Frontal cortex (tissue), 4 donors: Measurements from ENCODE around the gene RAVER2. TPM values are rescaled to one million over a fixed set of nuclear protein-coding genes. Genes with fewer than 3 reads are reported as not detected.

Experiments
- DNase-seq, 2 donors: peaks; one replicate each; pipeline ENCODE4 v3.0.0; 2012; ENCODE audit warnings: low spot score in 2 of 2
- FAIRE-seq: peaks from 2 replicates; lab custom pipeline; 2012; peaks lifted over from hg19 to GRCh38; lab: Jason Lieb, UNC
- total RNA-seq: library from RNA; depleted of rRNA; stranded (reverse); fragments of >200 nt; gene quantifications from one replicate; pipeline ENCODE4 v1.2.3, GENCODE V29; 2014
- donor health status: control.
- donor health status: control.
- donor health status: control.

RAVER2 gene
- total RNA-seq, 1 donor from 2014 or later = 13.0 TPM

DNA sequence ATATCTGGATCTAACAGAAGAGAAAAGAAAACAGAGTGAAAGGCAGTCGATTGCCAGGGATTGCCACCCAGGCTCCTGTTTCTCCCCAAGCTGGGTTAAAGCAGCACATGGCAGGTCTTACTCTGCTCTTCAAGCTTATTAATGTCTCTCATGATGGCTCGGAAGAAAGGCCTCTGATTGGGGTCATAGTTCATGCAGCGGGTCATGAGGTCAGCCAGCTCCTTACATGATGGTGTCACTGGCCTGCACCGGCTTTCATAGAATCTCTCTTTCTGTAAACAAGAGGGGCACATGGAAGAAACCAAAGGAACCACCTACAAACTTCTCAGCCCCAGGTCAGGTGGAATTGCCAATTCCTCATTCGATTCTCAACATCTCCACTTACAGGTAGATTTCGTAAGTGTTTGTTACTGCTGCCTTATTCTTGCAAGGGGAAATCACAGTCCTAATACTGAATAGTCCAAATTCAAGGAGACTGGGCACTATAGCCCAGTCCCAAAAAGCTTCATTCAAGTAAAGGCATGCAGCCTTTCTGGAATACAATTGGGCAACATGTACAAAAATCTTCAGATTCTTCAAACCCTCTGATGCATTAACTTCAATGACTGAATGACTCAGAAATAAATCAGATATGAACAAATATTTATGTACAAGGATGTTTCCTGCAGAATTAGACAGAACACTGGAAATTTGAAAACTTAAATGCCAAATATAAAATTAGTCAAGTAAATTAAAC, 96.6 kb downstream of the RAVER2 start:
- FAIRE-seq = no peak
- DNase-seq = no peak

GRCh38 chr1:64842224-64842623, 97.3 kb downstream of the RAVER2 start:
- FAIRE-seq (no peak), DNase-seq (no peak)

DNA sequence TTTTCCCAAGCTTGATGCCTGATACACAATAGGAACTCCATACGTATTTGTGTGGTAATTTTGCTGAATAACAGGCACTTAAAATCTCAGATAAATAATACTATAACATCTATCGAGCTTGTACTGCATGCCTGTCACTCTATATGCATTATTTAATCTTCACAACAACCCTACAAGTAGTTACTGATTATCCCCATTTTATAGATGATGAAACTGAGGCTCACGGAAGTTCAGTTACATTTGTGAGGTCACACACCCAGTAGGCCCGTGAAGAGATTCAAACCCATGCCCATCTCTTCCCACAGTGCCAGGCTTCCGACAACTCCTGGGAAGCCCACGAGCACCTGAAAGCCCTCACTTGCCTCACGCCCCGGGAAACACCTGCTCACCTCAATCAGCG, 98.8 kb downstream of the RAVER2 start:
- FAIRE-seq (no peak), DNase-seq (no peak)

GRCh38 chr1:64844175-64844574, 99.3 kb downstream of the RAVER2 start:
- no peak for DNase-seq
- no peak for FAIRE-seq

DNA sequence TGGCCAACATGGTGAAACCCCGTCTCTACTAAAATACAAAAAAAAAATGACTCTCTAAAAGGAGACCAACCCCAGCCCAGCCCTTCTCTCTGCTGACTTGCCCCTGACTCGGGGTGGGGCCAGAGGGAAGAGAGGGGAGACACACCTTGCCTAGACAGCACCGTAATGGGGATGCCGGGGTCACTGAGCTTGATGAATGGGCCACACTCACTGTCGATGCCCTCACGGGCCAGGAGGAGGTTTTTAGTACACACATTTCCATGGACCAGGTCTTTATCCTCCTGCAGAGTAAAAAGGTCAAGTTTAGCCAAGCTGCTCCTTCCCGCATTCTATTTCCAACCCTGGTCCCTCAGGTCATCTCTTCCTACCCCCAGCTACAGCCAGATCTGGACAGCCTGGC, 99.7 kb downstream of the RAVER2 start:
- FAIRE-seq = no peak
- no peak for DNase-seq

DNA sequence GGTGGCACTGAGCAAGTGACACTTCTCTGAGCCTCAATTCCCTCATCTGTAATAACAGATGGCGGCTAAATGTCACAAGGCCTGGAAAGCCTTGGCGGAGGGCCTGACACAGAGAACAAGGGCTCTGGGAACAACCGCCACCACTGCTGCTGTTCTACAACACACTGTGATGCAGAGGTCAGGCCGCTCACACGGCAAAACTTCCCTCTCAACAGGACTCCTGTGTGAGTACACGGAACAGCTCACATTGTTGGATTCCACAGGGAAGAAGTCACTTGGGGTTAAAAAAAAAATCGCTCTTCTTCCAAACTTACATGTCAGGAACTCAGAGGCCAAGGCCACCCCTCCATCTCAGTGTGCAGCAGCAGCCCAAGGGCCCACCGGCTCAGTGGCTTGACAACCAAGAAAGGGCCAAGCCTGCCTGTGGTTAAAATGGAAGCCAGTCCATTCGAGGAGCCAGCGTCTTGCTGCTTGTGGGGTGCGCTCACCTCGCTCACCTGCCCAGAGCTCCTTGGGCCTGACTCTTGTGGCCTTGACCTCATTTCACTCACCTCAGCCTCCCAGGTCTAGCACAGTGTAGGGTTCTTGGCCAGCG, 101.1 kb downstream of the RAVER2 start:
- DNase-seq (no peak), FAIRE-seq (no peak)

DNA sequence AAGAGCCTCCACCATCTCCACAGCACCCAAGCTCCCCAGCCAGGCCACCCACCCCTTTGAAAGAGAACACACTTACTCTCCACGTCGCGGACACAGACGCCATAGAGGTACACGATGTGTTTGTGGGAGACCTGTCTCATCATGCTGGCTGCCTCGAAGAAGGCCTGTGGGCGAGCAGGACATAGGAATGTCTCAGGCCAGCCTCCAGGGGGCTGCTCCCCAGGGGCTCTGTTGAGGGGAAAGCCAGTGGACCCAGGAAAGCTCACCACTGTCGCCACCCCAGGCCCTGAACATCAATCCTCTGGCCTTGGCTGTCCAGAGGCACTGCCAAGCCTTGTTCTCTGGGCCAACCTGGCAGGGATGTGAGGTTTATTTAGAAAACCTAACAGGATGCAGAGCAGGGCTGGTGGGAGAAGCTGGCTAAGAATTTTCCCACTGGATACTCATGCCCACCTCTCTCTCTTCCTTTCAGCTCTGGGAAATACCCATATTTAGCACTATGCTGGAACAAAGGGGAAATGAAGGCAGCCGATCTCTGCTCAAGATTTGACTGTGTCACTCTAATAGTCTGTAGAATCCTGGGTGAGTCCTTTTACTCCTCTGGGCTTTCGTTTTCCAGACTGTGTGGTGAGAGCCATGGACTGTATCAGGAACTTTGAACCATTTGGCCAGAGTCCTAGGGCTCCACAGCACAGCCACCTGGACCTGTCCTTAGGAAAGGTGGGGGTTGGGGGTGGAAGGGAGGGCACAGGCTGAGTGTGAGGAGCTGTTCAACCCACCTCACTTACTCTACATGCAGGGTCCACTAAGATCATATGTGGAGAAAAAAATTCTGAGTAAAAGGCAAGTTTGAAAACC, 101.9 kb downstream of the RAVER2 start:
- DNase-seq (no peak), FAIRE-seq (no peak)

DNA sequence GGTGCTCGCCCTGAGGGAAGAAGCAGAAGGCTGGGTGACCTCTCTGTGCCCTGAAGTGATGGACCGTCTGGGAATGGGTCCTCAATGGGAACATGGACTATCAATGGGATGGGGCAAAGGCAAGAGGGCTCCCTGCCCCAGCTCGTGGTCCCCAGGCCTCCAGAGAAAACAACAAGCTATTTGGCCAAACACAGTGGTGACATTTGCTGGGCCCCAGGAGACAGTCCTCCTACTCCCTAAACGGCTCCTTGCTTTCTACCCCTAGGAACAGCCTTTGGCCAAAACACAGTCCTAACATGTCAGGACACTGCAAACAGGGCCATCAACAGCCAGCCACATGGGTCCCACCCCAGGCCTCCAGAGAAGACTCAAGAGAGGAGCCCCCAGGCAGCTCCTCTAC, 102.8 kb downstream of the RAVER2 start:
- DNase-seq (no peak), FAIRE-seq (no peak)

GRCh38 chr1:64848136-64848535, 103.3 kb downstream of the RAVER2 start:
- DNase-seq = no peak
- FAIRE-seq = no peak

GRCh38 chr1:64848803-64849202, 103.9 kb downstream of the RAVER2 start:
- DNase-seq = no peak
- FAIRE-seq = no peak

DNA sequence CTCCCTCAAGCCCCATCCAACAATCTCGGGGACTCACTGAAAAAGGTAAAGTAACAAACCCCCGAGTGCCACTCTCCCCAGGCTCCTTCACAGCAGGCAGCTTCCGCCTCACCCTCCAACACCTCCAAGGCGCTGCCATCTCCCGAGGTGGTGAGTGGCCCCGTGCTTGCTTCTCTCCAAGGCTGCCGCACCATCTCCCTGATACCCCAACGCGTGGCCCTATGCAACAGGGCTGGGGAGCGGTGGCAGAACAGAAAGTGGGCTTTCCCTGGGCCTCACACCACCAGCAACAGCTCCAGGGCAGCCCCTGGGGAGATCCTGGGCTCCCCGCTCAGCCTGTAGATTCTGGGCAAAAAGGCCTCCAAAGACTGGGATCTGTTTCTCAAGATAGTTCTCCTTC, 105.1 kb downstream of the RAVER2 start:
- no peak for FAIRE-seq

GRCh38 chr1:64850846-64851245, 106.0 kb downstream of the RAVER2 start:
- FAIRE-seq (no peak), DNase-seq (no peak)

More for the DNA sequence above, 105.1 kb downstream of the RAVER2 start:
- no peak for DNase-seq

- FAIRE-seq = no peak
- DNase-seq = no peak
These were observed 106.8 kb downstream of the RAVER2 start for GRCh38 chr1:64851664-64852063.

- FAIRE-seq = no peak
- no peak for DNase-seq
These were observed 109.8 kb downstream of the RAVER2 start for GRCh38 chr1:64854674-64855073.

- FAIRE-seq = no peak
These were observed 110.7 kb downstream of the RAVER2 start for GRCh38 chr1:64855557-64855956.

GRCh38 chr1:64856553-64856952, 111.7 kb downstream of the RAVER2 start:
- DNase-seq (no peak), FAIRE-seq (no peak)

More at GRCh38 chr1:64855557-64855956, 110.7 kb downstream of the RAVER2 start:
- no peak for DNase-seq

DNA sequence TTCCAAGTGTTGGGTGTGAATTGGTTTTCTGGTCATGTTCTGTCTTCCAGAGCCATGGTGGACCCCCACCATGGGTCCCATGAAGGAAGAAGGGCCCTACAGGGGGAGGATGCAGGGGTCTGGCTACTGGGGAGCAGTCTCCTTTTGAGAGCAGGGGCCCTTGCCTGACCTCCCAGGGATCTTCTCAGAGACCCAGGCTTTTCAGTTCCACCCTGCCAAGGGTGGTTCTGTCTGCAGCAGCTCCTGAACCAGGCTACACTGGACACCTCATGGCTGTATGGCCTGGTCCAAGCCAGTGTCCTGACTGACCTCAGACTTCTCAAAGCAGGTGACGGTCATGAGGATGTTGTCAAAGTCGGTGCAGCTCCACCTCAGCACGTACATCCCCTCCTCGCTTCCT, 112.5 kb downstream of the RAVER2 start:
- no peak for FAIRE-seq
- DNase-seq = no peak

GRCh38 chr1:64861611-64862010, 116.7 kb downstream of the RAVER2 start:
- DNase-seq (no peak), FAIRE-seq (no peak)

DNA sequence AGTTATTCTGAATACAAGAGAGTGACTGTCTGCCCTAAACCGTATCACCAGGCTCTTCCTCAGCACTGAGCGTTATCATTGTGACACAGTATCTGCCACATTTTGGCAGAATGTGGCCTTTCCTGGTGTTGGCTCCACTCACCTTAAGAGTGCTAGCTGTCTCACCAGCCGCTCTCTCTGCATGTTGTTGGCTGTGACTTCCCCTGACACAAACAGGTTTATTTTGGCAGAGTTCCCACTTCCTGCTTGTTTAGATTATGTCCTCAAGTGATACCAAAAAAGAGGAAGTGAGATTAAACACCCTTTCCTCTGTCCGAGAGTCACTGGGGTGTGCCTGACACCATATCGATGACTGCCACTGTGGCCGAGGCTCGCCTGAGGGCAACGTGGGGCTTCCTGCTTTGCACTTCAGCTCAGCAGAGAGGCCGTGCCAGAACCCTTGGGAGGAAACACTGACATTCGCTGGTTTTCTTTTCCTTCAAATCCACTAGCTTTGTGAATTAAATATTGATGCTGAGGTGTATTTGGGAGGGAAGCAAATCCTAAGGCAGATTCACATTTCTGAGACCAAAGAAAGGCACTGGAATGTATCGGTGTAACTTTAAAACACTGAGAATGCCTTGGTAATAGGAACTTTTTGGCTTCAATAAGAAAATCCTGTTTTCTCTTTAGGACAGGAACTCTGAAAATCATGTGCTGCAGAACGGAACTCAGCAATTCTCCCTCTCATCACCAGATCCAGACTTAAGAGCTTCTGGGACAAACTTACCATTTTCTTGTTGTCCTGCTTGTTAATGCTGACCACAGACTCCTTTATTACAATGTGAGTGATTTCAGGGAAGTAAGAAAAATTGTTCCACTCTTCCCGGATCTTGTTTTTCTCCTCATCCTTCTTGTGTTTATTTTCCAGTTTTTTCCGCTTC, 119.4 kb downstream of the RAVER2 start:
- DNase-seq (no peak), FAIRE-seq (no peak)
